Measurements from ENCODE around the gene SRBD1. TPM values are rescaled to one million over a fixed set of nuclear protein-coding genes. Genes with fewer than 3 reads are reported as not detected.

Gene SRBD1
- total RNA-seq, 1 experiment from 2014 or later = 18.2 TPM

GRCh38 chr2:45368792-45369191 lies 242.3 kb downstream of the SRBD1 start:
- no peak for DNase-seq (ENCODE audit: low read depth)

GRCh38 chr2:45361666-45362065 lies 249.4 kb downstream of the SRBD1 start:
- no peak for DNase-seq (ENCODE audit: low read depth)

- no peak for DNase-seq (ENCODE audit: low read depth)
Observed at GRCh38 chr2:45354776-45355175, 256.3 kb downstream of the SRBD1 start.

DNA sequence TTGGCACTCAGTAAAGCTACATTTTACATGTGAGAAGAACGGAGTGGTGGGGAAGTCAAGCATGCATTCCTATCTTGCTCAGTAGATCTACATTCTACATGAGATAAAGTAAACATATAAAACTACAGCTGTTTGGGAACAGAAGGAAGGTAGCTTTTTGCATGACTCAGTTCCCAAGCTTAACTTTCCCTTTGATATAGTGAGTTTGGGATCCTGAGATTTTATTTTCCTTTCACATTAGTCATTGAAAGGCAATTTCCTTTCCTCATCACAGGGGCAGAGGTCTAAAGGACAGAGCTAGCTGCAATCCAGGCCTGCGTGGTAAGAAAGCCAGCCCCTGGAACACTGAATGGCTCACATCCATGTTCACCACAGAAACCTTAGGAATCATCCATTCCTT lies 257.2 kb downstream of the SRBD1 start:
- DNase-seq (ENCODE audit: low read depth) = peak; percentile 93

DNA sequence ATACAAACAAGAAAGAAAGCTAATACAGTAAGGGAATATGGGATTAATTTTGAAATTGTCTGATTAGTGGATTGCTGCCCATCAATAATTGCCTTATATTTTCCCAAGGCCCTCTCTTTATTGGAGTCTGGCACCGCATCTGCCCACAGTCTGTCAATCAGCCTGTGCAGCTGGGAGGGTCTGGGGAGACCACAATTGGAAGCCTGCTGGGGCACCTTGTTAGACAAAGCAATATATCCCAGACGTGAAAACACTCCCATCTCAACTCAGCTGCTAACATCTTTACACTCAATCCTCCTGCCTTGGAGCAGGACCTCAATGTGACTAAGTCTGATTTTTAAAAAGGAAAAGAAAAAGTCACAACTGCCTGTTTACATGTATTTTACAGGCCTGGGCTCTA lies 258.6 kb downstream of the SRBD1 start:
- no peak for DNase-seq (ENCODE audit: low read depth)

- DNase-seq (ENCODE audit: low read depth) = no peak
Observed at GRCh38 chr2:45345331-45346234, 265.5 kb downstream of the SRBD1 start.

GRCh38 chr2:45344502-45344901 lies 266.6 kb downstream of the SRBD1 start:
- no peak for DNase-seq (ENCODE audit: low read depth)

DNA sequence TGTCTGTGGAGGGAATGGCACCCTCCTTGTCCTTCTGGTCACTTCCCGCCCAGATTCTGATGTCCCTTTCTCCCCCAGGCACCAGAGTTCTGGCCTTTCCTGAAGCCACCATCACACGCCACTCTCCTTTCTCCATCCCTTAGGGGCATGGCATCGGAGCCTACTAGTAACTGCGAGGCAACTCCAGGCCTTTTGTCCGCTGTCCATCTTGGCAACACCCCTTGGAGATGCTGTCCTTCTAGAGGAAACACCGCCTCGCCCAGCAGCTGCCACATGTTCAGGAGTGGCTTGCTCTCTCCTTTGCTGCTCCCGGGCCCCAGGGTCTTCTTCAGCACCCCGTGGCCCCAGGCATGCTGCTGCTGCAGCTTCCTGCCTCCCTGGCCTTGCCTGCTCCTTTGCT lies 267.0 kb downstream of the SRBD1 start:
- DNase-seq (ENCODE audit: low read depth) = no peak

DNA sequence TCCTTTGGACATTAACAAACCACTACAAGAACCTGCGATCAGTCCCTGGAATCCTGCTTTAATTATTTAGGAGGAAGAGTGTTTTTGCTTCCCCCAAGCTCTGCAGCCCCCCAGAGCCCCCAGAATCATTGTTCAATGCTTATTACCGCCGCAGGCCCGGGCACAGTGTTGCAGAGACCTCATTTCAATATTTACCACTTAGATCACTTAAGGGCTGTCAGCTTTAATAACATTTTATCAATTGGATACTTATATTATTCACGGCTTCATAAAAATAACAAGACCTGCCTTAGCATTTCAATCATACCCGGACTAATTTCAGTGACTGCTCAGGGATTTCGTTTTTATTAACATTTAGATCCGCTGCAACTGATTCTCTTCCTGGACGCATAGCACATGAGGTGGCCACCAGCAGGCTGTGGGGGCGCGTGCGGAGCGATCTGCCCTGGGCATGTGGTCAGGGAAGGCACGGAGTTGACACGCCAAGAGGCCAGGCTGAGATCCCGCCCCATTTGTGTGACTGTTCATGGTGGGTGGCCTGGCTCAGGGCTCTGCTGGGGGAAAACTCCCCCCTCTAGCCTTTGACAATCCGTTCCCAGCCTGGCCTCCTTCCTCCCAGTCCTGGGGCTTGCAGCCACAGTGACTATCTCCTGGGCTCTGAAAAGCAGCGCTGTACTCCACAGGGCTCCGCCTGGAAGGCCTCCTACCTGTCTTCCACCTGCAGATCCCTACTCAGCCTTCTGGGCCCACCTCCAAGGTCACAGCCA lies 267.6 kb downstream of the SRBD1 start:
- DNase-seq (ENCODE audit: low read depth) = peak; percentile 9

DNA sequence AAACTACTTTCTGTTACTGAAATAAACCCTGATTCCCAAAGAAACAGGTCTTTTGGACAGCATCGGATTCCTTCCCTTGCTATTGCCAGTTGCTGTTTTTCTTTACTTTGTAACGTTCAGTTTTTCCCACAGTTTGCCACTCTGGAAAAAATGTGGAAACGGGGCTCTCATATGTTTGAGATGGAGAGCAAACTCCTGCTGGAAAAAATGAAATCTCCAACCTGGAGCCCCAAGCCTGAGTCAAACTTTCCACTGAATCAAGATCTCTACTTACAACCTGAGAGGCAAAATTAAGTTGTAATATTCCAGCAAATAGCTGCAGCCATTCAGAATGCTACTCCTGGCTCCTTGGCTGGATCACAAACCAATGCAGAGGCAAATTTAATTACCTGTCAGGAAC lies 270.7 kb downstream of the SRBD1 start:
- no peak for DNase-seq (ENCODE audit: low read depth)

GRCh38 chr2:45339253-45339652 lies 271.8 kb downstream of the SRBD1 start:
- DNase-seq (ENCODE audit: low read depth) = no peak

Other genes with a start within 250 kb of the SRBD1 start
- gene PRKCE, start 40.4 kb upstream of the SRBD1 start, total RNA-seq (2014; rRNA removed; shearing (Covaris generic)) = 5.9 and 6.0 TPM in 2 replicates